ENCODE data around the gene ADAM11.

ADAM11 gene

GRCh38 chr17:44787271-44787940, 28.6 kb downstream of the ADAM11 start:
- in situ Hi-C loops (cut with HindIII; ENCODE audit: low sequenced_read_pairs): no loop called here
- no peak for TF ChIP-seq CTCF (IDR thresholded peaks at IDR 0.05; ENCODE audit: low read depth, low read length, missing control alignments)
- no peak for DNase-seq (ENCODE audit: low read depth)

GRCh38 chr17:44788139-44788538, 29.4 kb downstream of the ADAM11 start:
- in situ Hi-C loops (cut with HindIII; ENCODE audit: low sequenced_read_pairs): no loop called here
- no peak overlapping the region for H3K4me3 ChIP-seq (ENCODE audit: low read depth, low read length)
- no peak for DNase-seq (ENCODE audit: low read depth)
- no peak for TF ChIP-seq CTCF (IDR thresholded peaks at IDR 0.05; ENCODE audit: low read depth, low read length, missing control alignments)

More at GRCh38 chr17:44787271-44787940, 28.6 kb downstream of the ADAM11 start:
- no peak overlapping the region for H3K4me3 ChIP-seq (ENCODE audit: low read depth, low read length)

- in situ Hi-C loops (cut with HindIII; ENCODE audit: low sequenced_read_pairs): no loop called here
Measured at GRCh38 chr17:44792276-44792675, 33.5 kb downstream of the ADAM11 start.

GRCh38 chr17:44793885-44794842, 35.4 kb downstream of the ADAM11 start:
- no peak for DNase-seq (ENCODE audit: low read depth)
- H3K4me3 ChIP-seq (ENCODE audit: low read depth, low read length): no peak overlapping the region
- in situ Hi-C loops (cut with HindIII; ENCODE audit: low sequenced_read_pairs): no loop called here
- TF ChIP-seq CTCF (IDR thresholded peaks at IDR 0.05; ENCODE audit: low read depth, low read length, missing control alignments): no peak

More at GRCh38 chr17:44792276-44792675, 33.5 kb downstream of the ADAM11 start:
- H3K4me3 ChIP-seq (ENCODE audit: low read depth, low read length): no peak overlapping the region
- TF ChIP-seq CTCF (IDR thresholded peaks at IDR 0.05; ENCODE audit: low read depth, low read length, missing control alignments): no peak
- no peak for DNase-seq (ENCODE audit: low read depth)

- no peak overlapping the region for H3K4me3 ChIP-seq (ENCODE audit: low read depth, low read length)
- no peak for TF ChIP-seq CTCF (IDR thresholded peaks at IDR 0.05; ENCODE audit: low read depth, low read length, missing control alignments)
- in situ Hi-C loops (cut with HindIII; ENCODE audit: low sequenced_read_pairs): no loop called here
- DNase-seq (ENCODE audit: low read depth): no peak
Measured at GRCh38 chr17:44794851-44795413, 36.1 kb downstream of the ADAM11 start.

- in situ Hi-C loops (cut with HindIII; ENCODE audit: low sequenced_read_pairs): no loop called here
- no peak for DNase-seq (ENCODE audit: low read depth)
- no peak overlapping the region for H3K4me3 ChIP-seq (ENCODE audit: low read depth, low read length)
- TF ChIP-seq CTCF (IDR thresholded peaks at IDR 0.05; ENCODE audit: low read depth, low read length, missing control alignments): no peak
Measured at GRCh38 chr17:44795421-44795820, 36.6 kb downstream of the ADAM11 start.
